Lower leg skin (tissue), 3 donors: Measurements from ENCODE around the gene LDLRAD3.

Experiments
- POLR2A ChIP-seq, 2 donors: fragments of 450-650 bp; IDR thresholded peaks; one replicate each; pipeline ENCODE4 v1.6.1; 2016 to 2017; ENCODE audit warnings: antibody characterized with exemption in 2 of 2, mild to moderate bottlenecking in 1 of 2, moderate library complexity in 1 of 2
- TF ChIP-seq, protein P1 (sequence below), 3 donors: fragments of 450-650 bp; IDR thresholded peaks; one replicate each; pipeline ENCODE4 v1.5.1; 2016; ENCODE audit warnings: antibody characterized with exemption in 3 of 3, mild to moderate bottlenecking in 3 of 3, moderate library complexity in 2 of 3

GRCh38 chr11:35981581-35981980 is 37.7 kb downstream of the LDLRAD3 start:
- TF ChIP-seq, protein P1, sequence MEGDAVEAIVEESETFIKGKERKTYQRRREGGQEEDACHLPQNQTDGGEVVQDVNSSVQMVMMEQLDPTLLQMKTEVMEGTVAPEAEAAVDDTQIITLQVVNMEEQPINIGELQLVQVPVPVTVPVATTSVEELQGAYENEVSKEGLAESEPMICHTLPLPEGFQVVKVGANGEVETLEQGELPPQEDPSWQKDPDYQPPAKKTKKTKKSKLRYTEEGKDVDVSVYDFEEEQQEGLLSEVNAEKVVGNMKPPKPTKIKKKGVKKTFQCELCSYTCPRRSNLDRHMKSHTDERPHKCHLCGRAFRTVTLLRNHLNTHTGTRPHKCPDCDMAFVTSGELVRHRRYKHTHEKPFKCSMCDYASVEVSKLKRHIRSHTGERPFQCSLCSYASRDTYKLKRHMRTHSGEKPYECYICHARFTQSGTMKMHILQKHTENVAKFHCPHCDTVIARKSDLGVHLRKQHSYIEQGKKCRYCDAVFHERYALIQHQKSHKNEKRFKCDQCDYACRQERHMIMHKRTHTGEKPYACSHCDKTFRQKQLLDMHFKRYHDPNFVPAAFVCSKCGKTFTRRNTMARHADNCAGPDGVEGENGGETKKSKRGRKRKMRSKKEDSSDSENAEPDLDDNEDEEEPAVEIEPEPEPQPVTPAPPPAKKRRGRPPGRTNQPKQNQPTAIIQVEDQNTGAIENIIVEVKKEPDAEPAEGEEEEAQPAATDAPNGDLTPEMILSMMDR (IDR thresholded peaks at IDR 0.05), result no peak
- TF ChIP-seq POLR2A (IDR thresholded peaks at IDR 0.05), result no peak
